GM19455 (cell line): ENCODE measurements around the gene KATNAL1.

Experiments
- ATAC-seq: cut with Tn5 transposase; IDR thresholded peaks from one replicate; pipeline ENCODE4 v1.9.1; 2021; ENCODE audit not compliant: unreplicated experiment

The KATNAL1 gene

GRCh38 chr13:30333616-30334015 lies 26.3 kb upstream of the KATNAL1 start:
- no peak for ATAC-seq

GRCh38 chr13:30332456-30333143 lies 25.2 kb upstream of the KATNAL1 start:
- ATAC-seq: no peak

GRCh38 chr13:30331331-30331771 lies 24.0 kb upstream of the KATNAL1 start:
- no peak for ATAC-seq

GRCh38 chr13:30329009-30329585 lies 21.7 kb upstream of the KATNAL1 start:
- ATAC-seq: no peak

GRCh38 chr13:30325668-30326067 lies 18.3 kb upstream of the KATNAL1 start:
- ATAC-seq: no peak

- ATAC-seq: no peak
These were observed 16.2 kb upstream of the KATNAL1 start for GRCh38 chr13:30323524-30323923.

- ATAC-seq: no peak
These were observed 15.1 kb upstream of the KATNAL1 start for GRCh38 chr13:30322428-30322827.

GRCh38 chr13:30321256-30321655 lies 13.9 kb upstream of the KATNAL1 start:
- ATAC-seq: no peak

- no peak for ATAC-seq
These were observed 12.3 kb upstream of the KATNAL1 start for GRCh38 chr13:30319655-30320054.

- ATAC-seq: no peak
These were observed 11.8 kb upstream of the KATNAL1 start for GRCh38 chr13:30319130-30319529.

- no peak for ATAC-seq
These were observed 10.7 kb upstream of the KATNAL1 start for GRCh38 chr13:30318026-30318425.

GRCh38 chr13:30314562-30314961 lies 7.2 kb upstream of the KATNAL1 start:
- no peak for ATAC-seq

GRCh38 chr13:30314069-30314468 lies 6.7 kb upstream of the KATNAL1 start:
- no peak for ATAC-seq

- ATAC-seq: no peak
These were observed 6.0 kb upstream of the KATNAL1 start for GRCh38 chr13:30313311-30313710.

GRCh38 chr13:30312904-30313303 lies 5.6 kb upstream of the KATNAL1 start:
- ATAC-seq: no peak

GRCh38 chr13:30308548-30308947 lies 1.2 kb upstream of the KATNAL1 start:
- ATAC-seq: no peak

GRCh38 chr13:30307971-30308290 lies 580 bp upstream of the KATNAL1 start:
- ATAC-seq: no peak

- peak; percentile 87 for ATAC-seq
These were observed 573 bp downstream of the KATNAL1 start for GRCh38 chr13:30306762-30307193.

GRCh38 chr13:30305456-30305970 lies 1.8 kb downstream of the KATNAL1 start:
- no peak for ATAC-seq

GRCh38 chr13:30303269-30303668 lies 4.1 kb downstream of the KATNAL1 start:
- no peak for ATAC-seq

GRCh38 chr13:30301827-30302226 lies 5.5 kb downstream of the KATNAL1 start:
- no peak for ATAC-seq

GRCh38 chr13:30300596-30300995 lies 6.8 kb downstream of the KATNAL1 start:
- ATAC-seq: no peak

GRCh38 chr13:30299786-30300185 lies 7.6 kb downstream of the KATNAL1 start:
- ATAC-seq: no peak
